Parietal lobe (tissue), 2 donors: ENCODE results near the gene EPS8. TPM values are rescaled to one million over a fixed set of nuclear protein-coding genes. Genes with fewer than 3 reads are reported as not detected.

Experiments used
- small RNA-seq: library from RNA; depleted of rRNA; stranded (forward); fragments of <200 nt; gene quantifications from one replicate; pipeline ENCODE3, GENCODE V24; 2014; ENCODE audit warnings: low replicate concordance
- total RNA-seq: library from RNA; depleted of rRNA; stranded (reverse); fragments of >200 nt; gene quantifications from one replicate; pipeline ENCODE4 v1.2.3, GENCODE V29; 2014

The EPS8 gene
- total RNA-seq: 207 TPM

GRCh38 chr12:15789220-15790171 lies at the start of gene EPS8:
Gene EPS8 (minus strand): TSS chr12:15789388. CDS start chr12:15682951, 106,437 bp downstream.

Small RNA genes within 50 kb of the gene (small RNA-seq; reads per million reads assigned to genes)
- not detected for gene RNU6-251P

Other genes starting within 250 kb of the EPS8 start
- 58.2 TPM for gene STRAP, start 93.0 kb upstream of the EPS8 start, total RNA-seq
- 12.8 TPM for gene DERA, start 121.9 kb upstream of the EPS8 start, total RNA-seq